Trophoblast cell (in vitro differentiated cells and primary cell): ENCODE data around the gene SEC24A. TPM values are rescaled to one million over a fixed set of nuclear protein-coding genes. Genes with fewer than 3 reads are reported as not detected.
A peak's percentile ranks its signal among the peaks of the same experiment; 100 is the strongest.
"Not testable (repeated sequence)": the region's sequence is repeated elsewhere in the genome, so short reads cannot be mapped to it uniquely, and the experiment has no call there.

Source experiments
- DNase-seq, 2 donors: peaks; one replicate each; pipeline ENCODE4 v3.0.0-alpha.2; 2016
- H2AFZ ChIP-seq: 2 replicates; pipeline ENCODE4 v1.6.1; 2013; ENCODE audit warnings: low read length, moderate library complexity, mild to moderate bottlenecking; ENCODE audit not compliant: insufficient read depth, poor library complexity
- H2AK5ac ChIP-seq: 2 replicates; pipeline ENCODE4 v1.6.1; 2013; ENCODE audit warnings: mild to moderate bottlenecking, low read length
- H2BK120ac ChIP-seq: 2 replicates; pipeline ENCODE4 v1.6.1; 2013; ENCODE audit warnings: low read length, mild to moderate bottlenecking, moderate library complexity; ENCODE audit not compliant: insufficient read depth, poor library complexity
- H2BK12ac ChIP-seq: 2 replicates; pipeline ENCODE4 v1.6.1; 2013; ENCODE audit warnings: mild to moderate bottlenecking, low read length, moderate library complexity
- H2BK5ac ChIP-seq: 2 replicates; pipeline ENCODE4 v1.6.1; 2013; ENCODE audit warnings: low read length, low read depth, moderate library complexity, mild to moderate bottlenecking; ENCODE audit not compliant: poor library complexity
- H3K14ac ChIP-seq: 2 replicates; pipeline ENCODE4 v1.6.1; 2013; ENCODE audit warnings: mild to moderate bottlenecking, low read length
- H3K18ac ChIP-seq: 2 replicates; pipeline ENCODE4 v1.6.1; 2013; ENCODE audit warnings: mild to moderate bottlenecking, low read length
- H3K23ac ChIP-seq: 2 replicates; pipeline ENCODE4 v1.6.1; 2013; ENCODE audit warnings: low read length
- H3K27ac ChIP-seq: 2 replicates; pipeline ENCODE4 v1.5.1; 2013; ENCODE audit warnings: low read depth, mild to moderate bottlenecking, inconsistent platforms, low read length, moderate library complexity
- H3K27me3 ChIP-seq: 2 replicates; pipeline ENCODE4 v1.6.1; 2013; ENCODE audit warnings: inconsistent platforms, mild to moderate bottlenecking, low read length, moderate library complexity; ENCODE audit not compliant: insufficient read depth
- H3K36me3 ChIP-seq, 2 experiments: 1 replicate in 1 of 2; 2 replicates in 1 of 2; pipeline ENCODE4 v1.6.1; 2013; ENCODE audit warnings: low read length in 2 of 2, mild to moderate bottlenecking in 2 of 2, moderate library complexity in 1 of 2; ENCODE audit not compliant: insufficient read depth in 2 of 2, control insufficient read depth in 1 of 2
- H3K4ac ChIP-seq: 2 replicates; pipeline ENCODE4 v1.6.1; 2013; ENCODE audit warnings: low read depth, mild to moderate bottlenecking, low read length, moderate library complexity
- H3K4me1 ChIP-seq, 2 experiments: 1 replicate in 1 of 2; 2 replicates in 1 of 2; pipeline ENCODE4 v1.6.1; 2013; ENCODE audit warnings: low read length in 2 of 2, mild to moderate bottlenecking in 2 of 2, moderate library complexity in 1 of 2; ENCODE audit not compliant: insufficient read depth in 2 of 2, control insufficient read depth in 1 of 2
- H3K4me2 ChIP-seq: 2 replicates; pipeline ENCODE4 v1.6.1; 2013; ENCODE audit warnings: inconsistent platforms, mild to moderate bottlenecking, low read length, moderate library complexity
- H3K4me3 ChIP-seq: 2 replicates; pipeline ENCODE4 v1.5.1; 2013; ENCODE audit warnings: mild to moderate bottlenecking, low read depth, low read length, inconsistent platforms
- H3K79me1 ChIP-seq: one replicate; pipeline ENCODE4 v1.6.1; 2013; ENCODE audit warnings: low read length
- H3K79me2 ChIP-seq: 2 replicates; pipeline ENCODE4 v1.6.1; 2013; ENCODE audit warnings: low read length, mild to moderate bottlenecking; ENCODE audit not compliant: control insufficient read depth, insufficient read depth, poor library complexity
- H3K9ac ChIP-seq: 2 replicates; pipeline ENCODE4 v1.6.1; 2013; ENCODE audit warnings: mild to moderate bottlenecking, low read length
- H3K9me3 ChIP-seq: 2 replicates; pipeline ENCODE4 v1.6.1; 2013; ENCODE audit warnings: low read depth, mild to moderate bottlenecking, control low read depth, inconsistent platforms, low read length; ENCODE audit not compliant: insufficient read depth
- H4K12ac ChIP-seq: 2 replicates; pipeline ENCODE4 v1.6.1; 2013; ENCODE audit warnings: low read depth, mild to moderate bottlenecking, low read length, moderate library complexity
- H4K8ac ChIP-seq: 2 replicates; pipeline ENCODE4 v1.6.1; 2013; ENCODE audit warnings: low read depth, mild to moderate bottlenecking, low read length, moderate library complexity
- H4K91ac ChIP-seq: one replicate; pipeline ENCODE4 v1.6.1; 2013; ENCODE audit warnings: low read depth, mild to moderate bottlenecking, low read length, moderate library complexity
- WGBS: extraction: QIAGEN DNeasy Blood & Tissue Kit; methylation state at CpG from one replicate; pipeline ENCODE4 v1.1.7; 2013; ENCODE audit warnings: missing lambda C conversion rate; ENCODE audit not compliant: insufficient read length, insufficient coverage; ENCODE audit errors: extremely low coverage; 5-methylcytosine and 5-hydroxymethylcytosine counted together
- polyA plus RNA-seq: library from polyadenylated mRNA; stranded (reverse); fragments of 200-250 nt; gene quantifications from 2 replicates; pipeline ENCODE4 v1.2.3, GENCODE V29; 2013

The SEC24A gene
- 61.9 and 65.9 TPM in 2 replicates for polyA plus RNA-seq

- Histone ChIP-seq H3K79me1 (peaks cover 10% of the 10 kb centered on the region), H4K91ac (peak within 1 kb of the TSS; percentile 97), H2BK5ac (peak within 1 kb of the TSS; percentile 85), H4K12ac (peak within 1 kb of the TSS; percentile 86), H3K23ac (no peak within 1 kb of the TSS), H3K4me2 (peak within 1 kb of the TSS; percentile 84), H3K9me3 (no peaks in the 10 kb centered on the region), H4K8ac (peak within 1 kb of the TSS; percentile 85), H3K4me1 (peaks cover 0 to 2% of the 10 kb centered on the region in 2 experiments), H3K79me2 (peaks cover 17% of the 10 kb centered on the region), H2AK5ac (peak within 1 kb of the TSS; percentile 76), H3K27ac (peak within 1 kb of the TSS; percentile 92), H3K36me3 (peaks cover 3% of the 10 kb centered on the region in 2 experiments), H2BK120ac (peak within 1 kb of the TSS; percentile 94), H3K27me3 (no peaks in the 10 kb centered on the region), H3K14ac (peak within 1 kb of the TSS; percentile 94), H2BK12ac (no peak within 1 kb of the TSS), H3K18ac (peak within 1 kb of the TSS; percentile 95), H3K4me3 (peak within 1 kb of the TSS; percentile 98), H3K9ac (peak within 1 kb of the TSS; percentile 98), H3K4ac (peak within 1 kb of the TSS; percentile 66), H2AFZ (peak within 1 kb of the TSS; percentile 92)
- DNase-seq = peak; percentile 99
- no CpG with 5 or more reads among the region's 69 CpGs for WGBS
These were observed at the start of gene SEC24A for GRCh38 chr5:134648425-134649162. TSS of gene SEC24A (plus strand) at chr5:134648785. CDS start at chr5:134649077, 292 bp downstream.

DNA sequence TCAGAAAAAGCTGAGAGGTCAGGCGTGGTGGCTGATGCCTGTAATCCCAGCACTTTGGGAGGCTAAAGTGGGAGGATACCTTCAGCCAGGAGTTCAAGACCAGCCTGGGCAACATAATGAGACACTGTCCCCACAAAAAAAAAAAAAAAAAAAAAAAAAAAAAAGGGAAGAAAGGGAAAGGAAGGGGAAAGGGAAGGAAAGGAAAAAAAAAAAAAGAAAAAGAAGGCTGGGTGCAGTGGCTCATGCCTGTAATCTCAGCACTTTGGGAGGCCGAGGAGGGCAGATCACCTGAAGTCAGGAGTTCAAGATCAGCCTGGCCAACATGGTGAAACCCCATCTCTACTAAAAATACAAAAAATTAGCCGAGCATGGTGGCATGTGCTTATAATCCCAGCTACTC lies 48.8 kb upstream of the SEC24A start:
- not testable (repeated sequence) for H2AFZ ChIP-seq, H3K23ac ChIP-seq, H3K79me2 ChIP-seq, H3K4me3 ChIP-seq, H2AK5ac ChIP-seq, H4K12ac ChIP-seq, H3K18ac ChIP-seq, H3K4me1 ChIP-seq, H2BK5ac ChIP-seq, DNase-seq, H2BK12ac ChIP-seq, H3K27me3 ChIP-seq, H4K8ac ChIP-seq, H3K9me3 ChIP-seq, H3K4me2 ChIP-seq, H3K4ac ChIP-seq, H4K91ac ChIP-seq, H3K79me1 ChIP-seq, H3K27ac ChIP-seq, H3K9ac ChIP-seq, H3K36me3 ChIP-seq, H3K14ac ChIP-seq, H2BK120ac ChIP-seq
- no CpG with 5 or more reads among the region's 3 CpGs for WGBS

DNA sequence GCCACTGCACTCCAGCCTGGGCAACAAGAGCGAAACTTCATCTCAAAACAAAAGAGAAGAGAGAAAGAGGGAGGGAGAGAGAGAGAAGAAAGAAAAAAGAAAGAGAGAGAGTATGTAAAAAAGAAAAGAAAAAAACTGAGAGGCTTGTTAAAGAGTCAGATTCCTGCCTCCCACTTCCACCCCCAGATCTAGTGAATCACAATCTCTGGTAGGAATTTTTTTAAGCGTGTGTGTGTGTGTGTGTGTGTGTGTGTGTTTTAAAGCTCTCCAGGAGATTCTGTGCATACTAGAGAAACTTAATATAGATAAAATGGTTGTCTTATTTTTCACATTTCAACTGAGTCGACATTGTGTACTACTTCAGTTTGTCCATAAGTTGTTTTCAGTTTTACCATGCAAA lies 48.0 kb upstream of the SEC24A start:
- H3K27ac ChIP-seq = no peak overlapping the region
- H3K4me3 ChIP-seq = no peak overlapping the region
- H3K9me3 ChIP-seq = no peaks in the 10 kb centered on the region
- no peak overlapping the region for H2AFZ ChIP-seq
- H3K18ac ChIP-seq = no peak overlapping the region
- H3K23ac ChIP-seq = no peak overlapping the region
- WGBS = no CpG with 5 or more reads among the region's 3 CpGs
- no peak overlapping the region for H2BK12ac ChIP-seq
- H2AK5ac ChIP-seq = no peak overlapping the region
- H4K8ac ChIP-seq = no peak overlapping the region
- no peak overlapping the region for H3K4me2 ChIP-seq
- no peak overlapping the region for H2BK5ac ChIP-seq
- no peaks in the 10 kb centered on the region for H3K79me2 ChIP-seq
- no peaks in the 10 kb centered on the region for H3K27me3 ChIP-seq
- no peak overlapping the region for H3K14ac ChIP-seq
- no peak for DNase-seq
- H4K91ac ChIP-seq = no peak overlapping the region
- H3K79me1 ChIP-seq = no peaks in the 10 kb centered on the region
- no peak overlapping the region for H3K9ac ChIP-seq
- H3K4ac ChIP-seq = no peak overlapping the region
- peaks cover 3 to 4% of the 10 kb centered on the region in 2 experiments for H3K36me3 ChIP-seq
- H2BK120ac ChIP-seq = no peak overlapping the region
- H3K4me1 ChIP-seq = no peaks in the 10 kb centered on the region
- H4K12ac ChIP-seq = no peak overlapping the region

GRCh38 chr5:134603059-134603458 lies 45.5 kb upstream of the SEC24A start:
- H3K4ac ChIP-seq = no peak overlapping the region
- no peak overlapping the region for H3K4me2 ChIP-seq
- no peak overlapping the region for H3K27ac ChIP-seq
- no peak overlapping the region for H2AK5ac ChIP-seq
- H2BK12ac ChIP-seq = no peak overlapping the region
- H4K8ac ChIP-seq = no peak overlapping the region
- WGBS = no CpG with 5 or more reads among the region's 1 CpG
- H3K79me1 ChIP-seq = no peaks in the 10 kb centered on the region
- H2AFZ ChIP-seq = no peak overlapping the region
- H3K27me3 ChIP-seq = no peaks in the 10 kb centered on the region
- H3K4me3 ChIP-seq = no peak overlapping the region
- H3K36me3 ChIP-seq = peaks cover 3 to 7% of the 10 kb centered on the region in 2 experiments
- no peak overlapping the region for H2BK5ac ChIP-seq
- no peak overlapping the region for H3K23ac ChIP-seq
- no peak for DNase-seq
- H3K79me2 ChIP-seq = no peaks in the 10 kb centered on the region
- H3K14ac ChIP-seq = no peak overlapping the region
- H3K9ac ChIP-seq = no peak overlapping the region
- no peak overlapping the region for H3K18ac ChIP-seq
- H2BK120ac ChIP-seq = no peak overlapping the region
- H3K9me3 ChIP-seq = no peaks in the 10 kb centered on the region
- H4K12ac ChIP-seq = no peak overlapping the region
- no peak overlapping the region for H4K91ac ChIP-seq
- no peaks in the 10 kb centered on the region for H3K4me1 ChIP-seq
